GM10266 (cell line): ENCODE measurements around the gene FBXO21.
"Not testable (repeated sequence)": the region's sequence is repeated elsewhere in the genome, so short reads cannot be mapped to it uniquely, and the experiment has no call there.

ENCODE experiments used
- DNase-seq: peaks from one replicate; pipeline ENCODE4 v3.0.0; 2012; ENCODE audit errors: extremely low spot score
- CTCF ChIP-seq: IDR thresholded peaks from 2 replicates; pipeline ENCODE4 v1.5.1; 2012; ENCODE audit warnings: mild to moderate bottlenecking, low read depth; ENCODE audit not compliant: control insufficient read depth, insufficient read depth; ENCODE audit errors: missing control alignments

FBXO21 gene

DNA sequence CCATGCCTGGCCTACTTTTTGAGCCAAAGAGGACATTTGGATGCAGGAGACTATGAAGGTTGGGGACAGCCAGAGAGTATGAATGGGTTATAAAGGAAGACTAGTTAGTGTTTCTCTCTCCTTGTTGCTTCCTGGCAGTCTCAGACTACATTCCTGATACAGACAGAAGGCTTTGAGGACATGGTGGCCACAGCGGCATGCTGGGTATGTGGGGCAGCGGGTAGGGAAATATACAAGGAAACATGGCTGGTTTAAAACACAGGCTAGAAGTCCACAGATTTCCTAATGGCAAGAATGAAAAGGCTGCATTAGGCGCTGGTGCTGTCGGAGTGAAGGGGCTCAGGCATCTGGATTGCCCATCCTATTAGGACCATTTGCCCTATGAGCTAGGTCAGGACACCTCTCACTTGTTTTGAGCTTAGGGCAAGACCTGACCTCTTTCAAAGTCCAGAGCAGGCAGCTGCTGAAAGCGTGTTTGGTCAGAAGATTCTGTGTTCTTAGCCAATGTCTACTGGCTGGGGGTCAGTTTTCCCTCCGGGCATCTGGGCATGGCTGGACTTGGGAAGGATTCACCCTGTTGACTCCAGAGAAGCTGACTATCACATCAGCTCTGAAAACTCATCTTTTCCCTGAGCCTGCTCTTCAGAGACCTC lies 20.1 kb upstream of the FBXO21 start:
- no peak for DNase-seq
- no peak for TF ChIP-seq CTCF

GRCh38 chr12:117209626-117210025 lies 19.4 kb upstream of the FBXO21 start:
- TF ChIP-seq CTCF, result no peak
- DNase-seq, result no peak

GRCh38 chr12:117208811-117209455 lies 18.7 kb upstream of the FBXO21 start:
- TF ChIP-seq CTCF, result no peak
- no peak for DNase-seq

DNA sequence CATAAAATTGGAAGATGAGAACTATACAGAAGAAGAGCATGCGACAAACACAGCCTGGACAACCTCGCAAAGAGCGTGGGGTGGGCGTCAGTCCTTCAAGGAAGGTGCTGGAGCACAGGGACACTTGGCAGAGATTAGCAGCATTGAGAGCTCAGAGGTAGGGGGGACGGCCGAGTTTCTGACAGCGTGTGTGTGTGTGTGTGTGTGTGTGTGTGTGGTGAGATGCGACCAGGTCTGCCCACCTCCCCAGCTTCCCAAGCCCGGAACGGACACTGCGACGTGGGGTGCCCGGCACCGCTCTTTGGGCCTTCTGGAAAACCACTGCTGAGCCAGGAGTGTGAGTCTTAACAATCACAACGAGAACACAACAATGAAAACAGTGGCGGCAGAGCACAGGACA lies 17.9 kb upstream of the FBXO21 start:
- no peak for TF ChIP-seq CTCF
- no peak for DNase-seq

- DNase-seq, result no peak
- no peak for TF ChIP-seq CTCF
These were observed 17.4 kb upstream of the FBXO21 start for GRCh38 chr12:117207675-117208074.

GRCh38 chr12:117202556-117202955 lies 12.3 kb upstream of the FBXO21 start:
- DNase-seq, result no peak
- no peak for TF ChIP-seq CTCF

DNA sequence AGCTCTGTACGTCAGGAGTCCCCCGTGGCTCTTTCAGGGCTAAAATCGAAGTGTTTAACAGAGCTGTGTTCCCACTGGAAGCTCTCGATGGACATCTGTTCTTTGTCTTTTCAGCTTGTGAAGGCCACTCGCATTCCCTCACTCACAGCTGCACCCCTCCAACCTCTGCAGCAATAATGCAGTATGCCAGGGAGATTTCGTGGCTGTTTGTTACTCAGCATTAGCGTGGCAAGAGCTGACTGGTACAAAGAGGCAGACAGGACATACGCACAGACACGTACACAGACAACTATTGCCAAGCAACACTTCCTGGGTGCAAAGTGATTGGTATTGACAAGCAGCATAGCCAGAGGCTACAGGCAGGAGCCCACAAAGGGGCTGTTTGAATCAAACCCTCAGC lies 11.8 kb upstream of the FBXO21 start:
- no peak for DNase-seq
- no peak for TF ChIP-seq CTCF

GRCh38 chr12:117199956-117200744 lies 9.9 kb upstream of the FBXO21 start:
- DNase-seq, result not testable (repeated sequence)

DNA sequence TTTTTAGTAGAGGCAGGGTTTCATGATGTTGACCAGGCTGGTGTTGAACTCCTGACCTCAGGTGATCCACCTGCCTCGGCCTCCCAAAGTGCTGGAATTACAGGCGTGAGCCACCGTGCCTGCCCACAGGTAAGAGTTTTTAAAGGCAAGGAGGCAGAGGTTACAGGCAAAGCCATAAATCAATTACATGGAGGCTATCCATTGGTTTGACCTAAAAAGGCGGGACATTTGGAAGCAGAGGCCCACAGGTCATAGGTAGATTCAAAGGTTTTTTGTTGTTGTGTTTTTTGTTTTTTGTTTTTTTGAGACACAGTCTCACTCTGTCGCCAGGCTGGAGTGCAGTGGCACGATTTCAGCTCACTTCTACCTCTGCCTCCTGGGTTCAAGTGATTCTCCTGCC lies 6.1 kb upstream of the FBXO21 start:
- not testable (repeated sequence) for DNase-seq

DNA sequence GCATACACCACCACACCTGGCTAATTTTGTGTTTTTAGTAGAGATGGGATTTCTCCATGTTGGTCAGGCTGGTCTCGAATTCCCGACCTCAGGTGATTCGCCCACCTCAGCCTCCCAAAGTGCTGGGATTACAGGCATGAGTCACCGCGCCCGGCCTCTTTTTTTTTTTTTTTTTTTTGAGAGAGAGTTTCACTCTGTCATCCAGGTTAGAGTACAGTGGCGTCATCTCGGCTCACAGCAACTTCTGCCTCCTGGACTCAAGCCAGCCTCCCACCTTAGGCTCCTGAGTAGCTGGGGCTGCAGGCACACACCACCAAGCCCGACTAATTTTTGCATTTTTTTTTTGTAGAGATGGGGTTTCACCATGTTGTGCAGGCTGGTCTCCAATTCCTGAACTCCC lies 4.8 kb upstream of the FBXO21 start:
- not testable (repeated sequence) for DNase-seq
